ENCODE measurements around the gene KRTDAP. TPM values are rescaled to one million over a fixed set of nuclear protein-coding genes. Genes with fewer than 3 reads are reported as not detected.
"Not testable (repeated sequence)": the region's sequence is repeated elsewhere in the genome, so short reads cannot be mapped to it uniquely, and the experiment has no call there.

KRTDAP gene
- total RNA-seq, 3 donors from 2014 or later, result not detected

DNA sequence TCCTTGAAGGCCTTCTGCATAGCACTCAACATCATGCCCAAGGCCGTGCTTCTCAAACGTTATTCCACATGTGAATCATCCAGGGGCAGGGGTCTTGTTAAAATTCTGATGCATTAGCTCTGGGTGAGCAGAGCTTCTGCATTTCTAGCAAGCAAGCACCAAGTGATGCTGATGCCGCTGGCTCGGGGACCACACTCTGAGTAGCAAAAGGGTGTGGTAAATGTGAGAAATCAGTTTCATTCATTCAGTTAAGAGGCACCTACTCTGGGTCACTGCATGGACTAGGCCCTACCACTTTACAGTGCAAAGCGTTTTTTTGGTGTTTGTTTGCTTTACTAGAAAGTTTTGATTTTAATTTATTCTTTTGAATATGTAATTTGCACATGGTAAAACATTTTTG lies 7.2 kb downstream of the KRTDAP start:
- intact Hi-C loops (cut with DNase I; ENCODE audit: low total_unique reads), result no loop called here
- H3K9me3 ChIP-seq, result no peaks in the 10 kb centered on the region
- no peak for DNase-seq (ENCODE audit: low spot score in 2 of 2)
- no peaks in the 10 kb centered on the region for H3K36me3 ChIP-seq
- TF ChIP-seq POLR2A (IDR thresholded peaks at IDR 0.05), result no peak
- TF ChIP-seq POLR2AphosphoS5 (IDR thresholded peaks at IDR 0.05), result no peak
- TF ChIP-seq, protein P1, sequence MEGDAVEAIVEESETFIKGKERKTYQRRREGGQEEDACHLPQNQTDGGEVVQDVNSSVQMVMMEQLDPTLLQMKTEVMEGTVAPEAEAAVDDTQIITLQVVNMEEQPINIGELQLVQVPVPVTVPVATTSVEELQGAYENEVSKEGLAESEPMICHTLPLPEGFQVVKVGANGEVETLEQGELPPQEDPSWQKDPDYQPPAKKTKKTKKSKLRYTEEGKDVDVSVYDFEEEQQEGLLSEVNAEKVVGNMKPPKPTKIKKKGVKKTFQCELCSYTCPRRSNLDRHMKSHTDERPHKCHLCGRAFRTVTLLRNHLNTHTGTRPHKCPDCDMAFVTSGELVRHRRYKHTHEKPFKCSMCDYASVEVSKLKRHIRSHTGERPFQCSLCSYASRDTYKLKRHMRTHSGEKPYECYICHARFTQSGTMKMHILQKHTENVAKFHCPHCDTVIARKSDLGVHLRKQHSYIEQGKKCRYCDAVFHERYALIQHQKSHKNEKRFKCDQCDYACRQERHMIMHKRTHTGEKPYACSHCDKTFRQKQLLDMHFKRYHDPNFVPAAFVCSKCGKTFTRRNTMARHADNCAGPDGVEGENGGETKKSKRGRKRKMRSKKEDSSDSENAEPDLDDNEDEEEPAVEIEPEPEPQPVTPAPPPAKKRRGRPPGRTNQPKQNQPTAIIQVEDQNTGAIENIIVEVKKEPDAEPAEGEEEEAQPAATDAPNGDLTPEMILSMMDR (IDR thresholded peaks at IDR 0.05), result no peak
- H3K4me3 ChIP-seq, result no peak overlapping the region
- no peaks in the 10 kb centered on the region for H3K4me1 ChIP-seq
- no peaks in the 10 kb centered on the region for H3K27me3 ChIP-seq
- no peak overlapping the region for H3K27ac ChIP-seq

DNA sequence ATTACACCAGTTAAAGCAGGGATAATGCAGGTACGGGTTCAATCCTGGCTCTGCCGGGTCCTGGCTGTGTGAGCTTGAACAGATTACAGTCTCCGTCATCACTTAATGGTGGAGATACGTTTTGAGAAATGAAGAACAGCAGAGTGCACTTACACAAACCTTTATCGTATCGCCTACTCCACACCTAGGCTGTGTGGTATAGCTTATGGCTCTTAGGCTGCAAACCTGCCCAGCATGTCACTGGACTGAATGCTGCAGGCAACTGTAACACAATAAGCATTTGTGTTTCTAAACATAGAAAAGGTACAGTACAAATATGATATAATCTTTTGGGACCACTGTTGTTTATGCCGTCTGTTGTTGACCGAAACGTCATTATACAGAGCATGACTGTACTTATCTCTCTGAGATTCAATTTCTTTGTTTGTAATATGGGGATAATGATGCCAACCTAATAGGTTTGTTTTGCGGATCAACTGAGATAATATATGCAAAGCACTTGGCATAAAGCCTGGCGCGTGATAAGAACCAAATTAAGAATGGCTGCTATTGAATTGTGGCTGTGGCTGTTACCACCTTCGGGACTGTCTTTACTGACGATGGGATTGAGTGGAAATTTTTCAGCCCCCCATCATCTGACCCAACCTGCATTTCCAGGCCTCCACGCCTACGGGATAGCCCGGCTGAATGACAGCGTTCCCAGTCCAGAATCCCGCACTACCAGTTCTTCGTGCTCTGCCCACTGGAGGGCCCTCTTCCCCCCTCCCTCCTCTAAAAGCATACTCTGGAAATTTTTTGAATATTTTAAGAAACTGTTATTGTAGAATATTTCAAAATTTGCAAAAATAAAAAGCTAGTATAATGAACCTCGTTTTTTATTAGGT lies 11.2 kb downstream of the KRTDAP start:
- TF ChIP-seq POLR2AphosphoS5 (IDR thresholded peaks at IDR 0.05) (no peak), POLR2A (IDR thresholded peaks at IDR 0.05) (no peak)
- TF ChIP-seq, protein P1 (IDR thresholded peaks at IDR 0.05), result no peak
- no peaks in the 10 kb centered on the region for H3K4me1 ChIP-seq
- H3K27ac ChIP-seq, result no peak overlapping the region
- no peaks in the 10 kb centered on the region for H3K9me3 ChIP-seq
- no peaks in the 10 kb centered on the region for H3K36me3 ChIP-seq
- no peak for DNase-seq (ENCODE audit: low spot score in 2 of 2)
- no peaks in the 10 kb centered on the region for H3K27me3 ChIP-seq
- H3K4me3 ChIP-seq, result no peak overlapping the region
- intact Hi-C loops (cut with DNase I; ENCODE audit: low total_unique reads), result no loop called here

- Histone ChIP-seq H3K4me1 (no peaks in the 10 kb centered on the region), H3K27me3 (no peaks in the 10 kb centered on the region), H3K9me3 (no peaks in the 10 kb centered on the region), H3K4me3 (no peak overlapping the region), H3K27ac (no peak overlapping the region), H3K36me3 (no peaks in the 10 kb centered on the region)
- intact Hi-C loops (cut with DNase I; ENCODE audit: low total_unique reads), result no loop called here
- TF ChIP-seq, protein P1 (IDR thresholded peaks at IDR 0.05), result no peak
- TF ChIP-seq POLR2A (IDR thresholded peaks at IDR 0.05) (no peak), POLR2AphosphoS5 (IDR thresholded peaks at IDR 0.05) (no peak)
- no peak for DNase-seq (ENCODE audit: low spot score in 2 of 2)
These were observed 14.1 kb downstream of the KRTDAP start for GRCh38 chr19:35476149-35476548.

GRCh38 chr19:35474594-35474993 lies 15.7 kb downstream of the KRTDAP start:
- DNase-seq (ENCODE audit: low spot score in 2 of 2); H3K27ac ChIP-seq; H3K4me1 ChIP-seq: not testable (repeated sequence)

GRCh38 chr19:35474104-35474503 lies 16.2 kb downstream of the KRTDAP start:
- H3K36me3 ChIP-seq, result no peaks in the 10 kb centered on the region
- no peaks in the 10 kb centered on the region for H3K9me3 ChIP-seq
- no peaks in the 10 kb centered on the region for H3K4me1 ChIP-seq
- H3K27me3 ChIP-seq, result no peaks in the 10 kb centered on the region
- TF ChIP-seq, protein P1 (IDR thresholded peaks at IDR 0.05), result no peak
- TF ChIP-seq POLR2AphosphoS5 (IDR thresholded peaks at IDR 0.05) (no peak), POLR2A (IDR thresholded peaks at IDR 0.05) (no peak)
- DNase-seq (ENCODE audit: low spot score in 2 of 2), result no peak
- H3K4me3 ChIP-seq, result no peak overlapping the region
- H3K27ac ChIP-seq, result no peak overlapping the region
- intact Hi-C loops (cut with DNase I; ENCODE audit: low total_unique reads), result no loop called here

More at GRCh38 chr19:35474594-35474993, 15.7 kb downstream of the KRTDAP start:
- H3K36me3 ChIP-seq; intact Hi-C loops (cut with DNase I; ENCODE audit: low total_unique reads); H3K27me3 ChIP-seq; H3K4me3 ChIP-seq; H3K9me3 ChIP-seq: not testable (repeated sequence)

Measured in breast epithelium (tissue), 4 donors.